ENCODE measurements around the gene IL1B. TPM values are rescaled to one million over a fixed set of nuclear protein-coding genes. Genes with fewer than 3 reads are reported as not detected.

Gene IL1B
- total RNA-seq, 1 experiment from 2014 or later = 2.5 TPM

GRCh38 chr2:112811276-112811831 lies 25.2 kb downstream of the IL1B start:
- DNase-seq (ENCODE audit: extremely low read depth, low read depth) = no peak

- DNase-seq (ENCODE audit: extremely low read depth, low read depth) = no peak
Measured at GRCh38 chr2:112809112-112809511, 27.5 kb downstream of the IL1B start.

DNA sequence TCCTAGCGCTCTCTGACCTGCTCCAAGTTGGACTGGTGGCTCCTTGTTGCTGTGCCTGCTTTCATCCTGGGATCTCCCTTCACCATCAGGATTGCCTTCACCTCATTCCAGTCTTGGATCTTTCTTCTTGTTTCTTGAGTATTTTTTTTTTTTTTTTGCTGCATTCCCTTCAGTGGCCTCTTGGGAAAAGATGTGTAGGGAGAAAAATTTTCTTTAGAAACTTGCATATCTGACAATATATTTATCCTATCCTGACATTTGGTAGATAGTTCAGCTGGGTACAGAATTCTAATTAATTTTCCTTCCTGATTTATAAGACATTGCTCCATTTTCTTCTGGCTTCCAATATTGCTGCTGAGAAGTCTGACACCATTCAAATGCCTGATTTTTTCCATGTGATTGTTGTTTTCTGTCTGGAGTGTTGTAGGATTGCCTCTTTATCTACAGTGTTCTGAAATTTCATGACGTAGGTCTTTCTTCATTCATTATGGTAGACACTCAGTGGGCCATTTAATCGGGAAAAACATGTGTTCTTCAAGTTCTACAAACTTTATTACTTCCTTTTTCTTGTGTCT lies 29.3 kb downstream of the IL1B start:
- no peak for DNase-seq (ENCODE audit: extremely low read depth, low read depth)

DNA sequence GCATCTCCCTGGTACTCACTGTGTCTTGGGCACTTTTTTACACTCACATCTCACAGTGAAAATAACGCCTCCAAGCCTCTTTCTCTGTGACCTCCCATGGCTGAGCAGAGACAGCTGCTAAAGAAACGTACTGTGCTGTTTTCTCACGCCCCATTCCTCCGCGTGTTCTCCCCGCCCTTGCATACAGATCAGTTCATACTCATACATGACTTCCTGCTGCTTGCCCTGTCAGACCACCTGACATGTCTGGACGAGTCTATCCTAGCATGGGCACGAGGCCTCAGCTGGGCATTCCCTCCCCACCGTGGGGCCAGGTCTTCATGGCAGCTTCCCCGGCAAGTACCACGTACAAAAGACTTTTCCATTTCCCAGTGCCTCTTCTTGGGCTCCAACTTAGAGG lies 31.0 kb downstream of the IL1B start:
- no peak for DNase-seq (ENCODE audit: extremely low read depth, low read depth)

- DNase-seq (ENCODE audit: extremely low read depth, low read depth) = no peak
Measured at GRCh38 chr2:112803691-112804521, 32.7 kb downstream of the IL1B start.

GRCh38 chr2:112800881-112801583 lies 35.5 kb downstream of the IL1B start:
- DNase-seq (ENCODE audit: extremely low read depth, low read depth) = no peak

GRCh38 chr2:112798979-112799975 lies 37.3 kb downstream of the IL1B start:
- DNase-seq (ENCODE audit: extremely low read depth, low read depth) = no peak

GRCh38 chr2:112796486-112796885 lies 40.1 kb downstream of the IL1B start:
- no peak for DNase-seq (ENCODE audit: extremely low read depth, low read depth)

DNA sequence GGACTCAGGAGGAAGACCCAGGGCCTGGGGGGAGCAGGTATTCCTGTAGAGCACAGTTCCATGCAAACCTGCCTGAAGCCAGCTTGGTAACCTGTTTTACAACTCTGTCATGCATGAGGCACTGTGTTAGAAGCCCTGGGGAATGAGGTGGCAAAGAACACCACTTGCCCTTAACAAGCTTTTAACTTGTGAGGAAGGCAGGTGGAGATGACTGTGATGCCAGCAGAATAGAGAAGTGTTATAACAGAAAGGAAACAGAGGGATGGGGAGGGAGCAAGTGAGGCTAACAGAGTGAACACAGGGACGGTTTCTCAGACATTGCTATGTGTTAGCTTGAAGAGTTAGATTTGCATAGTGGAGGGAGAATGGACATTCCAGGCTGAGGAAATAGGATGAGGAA lies 40.8 kb downstream of the IL1B start:
- DNase-seq (ENCODE audit: extremely low read depth, low read depth) = no peak

DNA sequence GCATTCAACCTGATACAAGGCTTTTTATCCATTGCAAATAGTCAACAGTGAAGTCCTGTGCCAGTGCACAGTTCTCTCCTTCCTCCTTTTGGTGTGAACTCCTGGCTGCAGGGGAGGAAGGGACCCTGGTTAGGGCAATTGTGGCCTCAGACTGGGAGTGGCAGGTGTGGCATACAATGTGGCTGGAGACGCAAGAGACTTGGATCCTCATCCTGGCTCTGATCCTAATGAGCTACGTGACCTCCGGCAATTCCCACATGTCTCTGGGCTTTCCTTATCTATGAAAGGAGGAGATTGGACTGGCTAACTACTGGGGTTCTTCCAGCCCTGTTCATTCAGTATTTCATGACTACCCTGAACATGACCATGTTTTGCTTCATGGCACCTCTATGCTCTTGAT lies 41.7 kb downstream of the IL1B start:
- DNase-seq (ENCODE audit: extremely low read depth, low read depth) = peak; percentile 51

DNA sequence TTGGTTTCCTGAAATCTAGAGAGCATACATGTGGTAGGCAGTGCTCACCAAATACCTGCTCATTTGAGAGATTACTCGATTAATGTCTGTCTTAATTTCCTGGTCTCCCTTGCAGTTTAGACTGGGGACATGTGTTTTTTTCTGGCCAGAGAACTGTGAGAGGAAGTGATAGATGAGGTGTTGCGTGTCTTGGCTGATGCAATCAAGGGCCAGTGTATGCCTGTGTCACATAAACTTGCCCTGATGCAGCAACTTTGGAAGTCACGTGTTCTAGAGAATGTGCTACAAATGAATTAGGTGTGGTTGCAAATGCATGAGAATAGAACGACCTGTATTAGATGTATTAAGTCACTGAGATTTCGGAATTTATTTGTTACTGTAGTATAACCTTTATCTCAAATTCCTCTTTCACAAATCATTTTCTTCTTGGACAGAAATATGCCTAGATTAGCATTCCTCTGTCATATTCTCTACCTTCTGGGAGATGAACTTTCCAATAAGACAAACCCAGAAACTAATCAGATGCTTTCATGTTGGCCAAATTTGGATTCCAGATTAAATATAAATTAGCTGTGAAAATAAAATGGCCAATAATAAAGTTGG lies 42.3 kb downstream of the IL1B start:
- DNase-seq (ENCODE audit: extremely low read depth, low read depth) = peak; percentile 98

GRCh38 chr2:112793449-112793978 lies 43.1 kb downstream of the IL1B start:
- no peak for DNase-seq (ENCODE audit: extremely low read depth, low read depth)

DNA sequence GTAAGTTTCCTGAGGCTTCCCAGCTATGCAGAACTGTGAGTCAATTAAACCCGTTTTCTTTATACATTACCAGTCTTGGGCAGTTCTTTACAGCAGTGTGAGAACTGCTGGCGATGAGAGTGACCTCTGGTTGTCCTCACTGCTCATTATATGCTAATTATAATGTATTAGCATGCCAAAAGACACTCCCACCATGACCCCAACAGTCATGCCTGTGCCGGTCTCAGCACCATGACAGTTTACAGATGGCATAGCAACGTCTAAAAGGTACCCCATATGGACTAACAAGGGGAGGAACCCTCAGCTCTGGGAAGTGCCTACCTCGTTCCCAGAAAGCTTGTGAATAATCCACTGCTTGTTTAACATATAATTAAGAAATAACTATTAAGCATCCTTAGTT lies 44.2 kb downstream of the IL1B start:
- DNase-seq (ENCODE audit: extremely low read depth, low read depth) = no peak

DNA sequence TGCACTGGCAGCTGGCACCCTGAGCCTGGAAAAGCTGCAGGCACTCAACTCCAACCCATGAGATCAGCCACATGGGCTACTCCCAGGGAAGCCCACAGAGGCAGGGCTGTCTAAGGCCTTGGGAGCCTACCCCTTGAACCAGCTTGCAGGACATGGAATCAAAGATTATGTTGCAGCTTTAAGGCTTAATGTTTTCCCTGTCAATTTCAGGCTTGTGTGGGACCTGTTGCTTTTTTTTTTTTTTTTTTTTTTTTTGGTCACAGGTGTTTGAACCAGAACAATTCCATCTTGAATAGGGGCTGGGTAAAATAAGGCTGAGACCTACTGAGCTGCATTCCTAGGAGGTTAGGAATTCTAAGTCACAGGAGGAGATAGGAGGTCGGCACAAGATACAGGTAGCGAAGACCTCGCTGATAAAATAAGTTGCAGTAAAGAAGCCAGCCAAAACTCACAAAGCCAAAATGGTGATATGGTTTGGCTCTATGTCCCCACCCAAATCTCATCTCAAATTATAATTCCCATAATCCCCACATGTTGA lies 44.8 kb downstream of the IL1B start:
- DNase-seq (ENCODE audit: extremely low read depth, low read depth) = no peak

DNA sequence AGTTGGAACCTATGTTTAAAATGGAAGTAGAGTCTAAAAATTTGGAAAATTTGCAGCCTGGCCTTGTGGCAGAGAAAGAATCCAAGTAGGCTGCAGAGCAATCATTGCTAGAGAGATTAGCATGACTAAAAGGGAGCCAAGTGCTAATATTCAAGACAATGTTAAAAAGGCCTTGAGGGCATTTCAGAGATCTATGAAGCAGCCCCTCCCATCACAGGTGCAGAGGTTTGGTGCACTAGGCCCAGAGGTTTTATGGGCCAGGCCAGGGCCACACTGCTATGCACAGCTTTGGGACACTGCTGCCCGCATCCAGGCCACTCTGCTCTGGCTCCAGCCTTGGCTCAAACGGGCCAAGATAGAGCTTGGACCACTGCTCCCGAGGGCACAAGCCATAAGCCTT lies 45.6 kb downstream of the IL1B start:
- no peak for DNase-seq (ENCODE audit: extremely low read depth, low read depth)

GRCh38 chr2:112790305-112790704 lies 46.3 kb downstream of the IL1B start:
- DNase-seq (ENCODE audit: extremely low read depth, low read depth) = no peak

GRCh38 chr2:112789186-112789585 lies 47.4 kb downstream of the IL1B start:
- no peak for DNase-seq (ENCODE audit: extremely low read depth, low read depth)

- no peak for DNase-seq (ENCODE audit: extremely low read depth, low read depth)
Measured at GRCh38 chr2:112788653-112789052, 47.9 kb downstream of the IL1B start.

DNA sequence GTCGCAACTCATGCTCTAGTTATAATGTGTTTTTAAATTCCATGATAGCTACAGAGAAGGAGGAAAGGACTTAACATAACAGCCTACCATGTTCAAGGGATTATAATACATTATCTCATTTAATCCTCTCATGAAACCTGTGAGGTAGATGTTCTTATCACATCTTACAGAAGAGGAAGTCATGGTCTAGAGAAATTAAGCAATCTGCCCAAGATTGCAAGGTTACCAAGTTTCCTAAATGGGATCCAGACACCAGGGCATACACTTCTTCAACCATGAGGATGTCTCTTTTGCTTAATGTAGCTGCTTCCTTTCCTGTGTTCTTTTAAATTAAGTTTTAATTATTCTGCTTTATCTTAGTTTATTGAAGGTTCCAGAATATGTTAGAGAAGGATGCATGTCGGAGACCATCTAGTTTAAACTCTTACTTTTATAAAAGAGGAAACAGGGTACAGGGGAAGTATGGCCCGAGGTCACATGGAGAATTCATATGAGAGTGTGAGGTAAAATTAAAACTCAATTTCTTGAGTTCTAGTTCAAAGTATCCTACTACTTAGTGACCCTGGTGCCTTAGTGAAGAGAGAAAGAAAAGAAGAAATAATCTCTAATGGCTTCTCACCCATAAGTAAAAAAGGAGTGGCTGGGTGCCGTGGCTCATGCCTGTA lies 48.7 kb downstream of the IL1B start:
- DNase-seq (ENCODE audit: extremely low read depth, low read depth) = no peak
